GM18867 (cell line): ENCODE results near the gene ELL.
"Not testable (repeated sequence)": the region's sequence is repeated elsewhere in the genome, so short reads cannot be mapped to it uniquely, and the experiment has no call there.

Experiments used
- ATAC-seq: cut with Tn5 transposase; IDR thresholded peaks from one replicate; pipeline ENCODE4 v1.9.1; 2021; ENCODE audit warnings: mild to moderate bottlenecking, moderate library complexity; ENCODE audit not compliant: unreplicated experiment

The ELL gene

DNA sequence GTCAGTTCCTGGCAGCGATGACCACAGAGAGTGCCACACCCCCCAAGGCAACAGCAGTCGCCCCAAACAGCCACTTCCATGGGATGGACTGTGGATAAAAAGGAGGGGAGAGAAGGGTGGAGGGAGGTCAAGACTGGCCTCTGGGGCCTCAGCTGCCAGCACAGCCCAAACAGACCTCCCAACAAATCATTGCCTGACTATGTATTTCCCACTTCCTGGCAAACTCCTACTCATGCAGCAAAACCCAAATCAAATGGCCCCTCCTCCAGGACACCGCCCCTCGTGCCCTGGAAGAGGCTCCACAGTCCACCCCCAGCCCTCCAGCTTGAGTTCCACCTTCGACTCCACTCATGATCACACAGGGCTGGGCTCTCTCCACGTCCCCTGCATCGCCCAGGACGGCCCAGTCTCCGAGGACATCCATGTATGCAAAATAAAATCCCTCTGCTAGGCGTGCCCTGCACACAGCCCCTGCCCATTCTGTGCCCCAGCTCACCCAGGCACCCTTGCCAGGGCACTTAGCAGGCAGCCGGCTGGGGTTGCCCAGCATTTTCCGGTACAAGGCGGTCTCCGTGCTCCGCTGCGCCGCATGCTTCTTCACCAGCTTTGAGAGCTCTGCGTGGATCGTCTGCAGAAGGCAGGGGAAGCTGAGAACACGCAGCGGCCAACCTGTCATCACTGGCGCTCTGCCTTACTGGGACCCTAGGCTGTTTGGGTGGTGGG, 10.5 kb upstream of the ELL start:
- no peak for ATAC-seq

DNA sequence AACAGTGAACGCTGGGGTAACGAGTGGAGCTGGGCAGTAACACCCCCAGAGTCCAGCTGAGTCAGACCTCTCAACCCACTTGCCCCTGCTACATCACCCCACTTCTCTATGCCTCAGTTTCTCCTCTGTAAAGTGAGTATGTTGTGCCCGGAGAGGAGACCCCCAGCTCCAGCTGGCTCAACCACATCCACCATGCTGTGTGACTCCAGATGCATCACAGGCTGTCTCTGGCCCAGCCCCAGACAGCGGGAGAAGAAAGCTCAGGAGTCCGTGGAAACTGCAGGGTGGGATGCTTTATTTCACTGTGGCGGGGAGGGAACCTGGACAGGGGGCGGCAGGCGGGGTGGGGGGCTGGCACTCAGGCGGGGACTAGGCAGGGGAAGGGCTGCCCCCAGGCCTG, 9.6 kb upstream of the ELL start:
- ATAC-seq, result no peak

- ATAC-seq, result no peak
Measured at GRCh38 chr19:18529782-18530181, 7.9 kb upstream of the ELL start.

DNA sequence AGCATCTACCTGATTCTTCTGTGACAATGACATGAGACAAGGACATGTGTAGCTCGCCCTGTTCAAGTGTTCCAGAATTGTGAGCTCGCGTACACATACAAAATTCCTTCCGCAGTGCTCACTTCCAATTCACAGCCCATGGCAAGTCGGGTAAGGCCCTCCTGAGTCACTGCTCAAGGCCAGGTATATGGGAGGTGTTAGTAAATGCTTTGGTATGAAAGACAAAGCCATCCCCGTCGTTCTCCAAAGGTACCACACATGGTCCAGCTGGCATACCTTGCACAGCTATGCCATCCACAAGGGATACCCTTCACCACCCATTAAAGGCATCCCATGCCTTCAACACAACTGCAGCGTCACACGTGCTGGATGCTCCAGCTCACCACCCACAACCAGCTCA, 4.4 kb upstream of the ELL start:
- no peak for ATAC-seq

GRCh38 chr19:18523841-18524240, 2.0 kb upstream of the ELL start:
- no peak for ATAC-seq

GRCh38 chr19:18522862-18523440, 1.1 kb upstream of the ELL start:
- not testable (repeated sequence) for ATAC-seq

GRCh38 chr19:18522124-18522861, 423 bp upstream of the ELL start:
- peak; percentile 82 for ATAC-seq

GRCh38 chr19:18520848-18521691, 800 bp downstream of the ELL start:
- no peak for ATAC-seq

GRCh38 chr19:18519962-18520847, 1.7 kb downstream of the ELL start:
- no peak for ATAC-seq

DNA sequence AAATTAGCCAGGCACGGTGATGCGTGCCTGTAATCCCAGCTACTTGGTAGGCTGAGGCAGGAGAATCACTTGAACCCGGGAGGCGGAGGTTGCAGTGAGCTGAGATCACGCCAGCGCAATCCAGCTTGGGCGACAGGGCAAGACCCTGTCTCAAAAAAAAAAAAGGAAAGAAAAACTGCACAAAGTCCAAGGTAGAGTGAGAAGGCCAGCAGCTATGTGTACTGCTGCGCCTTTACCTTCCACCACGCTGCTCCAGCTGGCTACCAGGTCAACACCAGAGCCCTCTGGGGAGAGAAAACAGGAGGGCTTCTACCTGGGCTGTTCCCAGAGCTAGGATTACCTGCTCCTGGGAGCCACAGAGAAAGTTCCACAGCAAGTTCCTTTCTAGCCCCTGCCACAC, 3.2 kb downstream of the ELL start:
- ATAC-seq, result no peak

- ATAC-seq, result no peak
Measured at GRCh38 chr19:18517606-18518005, 4.3 kb downstream of the ELL start.

- no peak for ATAC-seq
Measured at GRCh38 chr19:18515959-18516358, 5.9 kb downstream of the ELL start.

- no peak for ATAC-seq
Measured at GRCh38 chr19:18514800-18515682, 6.8 kb downstream of the ELL start.

DNA sequence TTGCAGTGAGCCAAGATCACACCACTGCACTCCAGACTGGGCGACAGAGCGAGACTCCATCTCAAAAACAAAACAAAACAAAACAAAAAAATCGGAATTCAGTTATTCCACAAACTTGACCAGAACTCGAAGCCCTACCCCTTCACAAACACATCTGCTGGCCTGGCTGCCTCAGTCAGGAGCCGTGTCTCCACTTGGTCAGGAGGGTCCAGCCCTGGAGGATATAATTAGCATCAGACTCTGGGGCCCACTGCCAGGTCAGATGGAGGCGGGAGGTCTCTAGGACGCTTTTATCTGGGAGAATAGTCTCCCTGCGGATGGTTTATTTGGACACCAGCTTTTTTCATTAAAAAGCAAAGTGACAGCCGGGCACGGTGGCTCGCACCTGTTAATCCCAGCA, 8.0 kb downstream of the ELL start:
- no peak for ATAC-seq

DNA sequence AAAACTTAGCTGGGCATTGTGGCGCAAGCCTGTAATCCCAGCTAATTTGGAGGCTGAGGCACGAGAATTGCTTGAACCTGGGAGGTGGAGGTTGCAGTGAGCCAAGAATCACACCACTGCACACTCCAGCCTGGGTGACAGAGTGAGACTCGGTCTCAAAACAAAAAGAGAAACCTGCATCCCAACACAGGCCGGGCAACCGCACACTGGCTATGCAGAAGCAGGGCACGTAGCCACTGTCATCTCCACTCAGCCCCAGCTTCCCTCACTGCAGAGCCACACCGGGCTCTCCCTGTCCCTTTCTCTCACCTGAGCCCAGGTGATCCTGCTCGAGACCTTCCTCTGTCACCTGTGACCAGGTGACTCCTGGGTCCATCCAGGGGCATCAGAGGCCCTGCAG, 11.7 kb downstream of the ELL start:
- ATAC-seq, result no peak

- no peak for ATAC-seq
Measured at GRCh38 chr19:18508585-18508984, 13.3 kb downstream of the ELL start.

- no peak for ATAC-seq
Measured at GRCh38 chr19:18507727-18508440, 14.0 kb downstream of the ELL start.

GRCh38 chr19:18507021-18507726, 14.7 kb downstream of the ELL start:
- no peak for ATAC-seq
